Osteoblast (primary cell): Measurements from ENCODE around the gene SLC7A6OS. TPM values are rescaled to one million over a fixed set of nuclear protein-coding genes. Genes with fewer than 3 reads are reported as not detected.

Experiments
- DNase-seq: peaks from one replicate; pipeline ENCODE4 v3.0.0; 2011; ENCODE audit warnings: low spot score, mixed read lengths; ENCODE audit not compliant: insufficient read length; ENCODE audit errors: missing footprints
- H2AFZ ChIP-seq: 2 replicates; pipeline ENCODE4 v1.6.0; 2011; ENCODE audit warnings: mild to moderate bottlenecking, low read length
- H3K27ac ChIP-seq: 2 replicates; pipeline ENCODE4 v1.5.1; 2011; ENCODE audit warnings: mild to moderate bottlenecking, low read depth, low read length, moderate library complexity
- H3K27me3 ChIP-seq: 2 replicates; pipeline ENCODE4 v1.6.0; 2012; ENCODE audit warnings: mild to moderate bottlenecking, control low read depth, inconsistent platforms, low read length, moderate library complexity; ENCODE audit not compliant: insufficient read depth
- H3K36me3 ChIP-seq: 2 replicates; pipeline ENCODE4 v1.5.1; 2011; ENCODE audit warnings: mild to moderate bottlenecking, low read length, control low read depth, moderate library complexity; ENCODE audit not compliant: insufficient read depth
- H3K4me1 ChIP-seq: 2 replicates; pipeline ENCODE4 v1.5.1; 2011; ENCODE audit warnings: mild to moderate bottlenecking, low read length, control low read depth, moderate library complexity; ENCODE audit not compliant: insufficient read depth
- H3K4me2 ChIP-seq: 2 replicates; pipeline ENCODE4 v1.6.0; 2011; ENCODE audit warnings: mild to moderate bottlenecking, low read length; ENCODE audit not compliant: insufficient read depth
- H3K4me3 ChIP-seq: fragments of 200-600 bp; sonication (generic); 3 replicates; pipeline ENCODE4 v1.5.1; 2012; ENCODE audit warnings: mild to moderate bottlenecking, low read length, inconsistent platforms; ENCODE audit not compliant: insufficient read depth
- H3K79me2 ChIP-seq: 2 replicates; pipeline ENCODE4 v1.6.0; 2012; ENCODE audit warnings: mild to moderate bottlenecking, low read length, control low read depth, inconsistent platforms; ENCODE audit not compliant: insufficient read depth
- H3K9me3 ChIP-seq: 2 replicates; pipeline ENCODE4 v1.5.1; 2011; ENCODE audit warnings: low read depth, low read length, control low read depth
- H4K20me1 ChIP-seq: 2 replicates; pipeline ENCODE4 v1.6.0; 2012; ENCODE audit warnings: mild to moderate bottlenecking, low read length, control low read depth; ENCODE audit not compliant: insufficient read depth
- CTCF ChIP-seq: IDR thresholded peaks from 2 replicates; pipeline ENCODE4 v1.5.1; 2011; ENCODE audit warnings: mild to moderate bottlenecking, low read depth, low read length, moderate library complexity; ENCODE audit errors: extremely low read depth
- total RNA-seq: library from RNA; depleted of rRNA; stranded (reverse); fragments of >200 nt; gene quantifications from 2 replicates; pipeline ENCODE4 v1.2.3, GENCODE V29; 2012

SLC7A6OS gene
- total RNA-seq, 1 donor, result 12.3 TPM

- Histone ChIP-seq H3K36me3 (peaks cover 48% of the 10 kb centered on the region), H3K9me3 (no peaks in the 10 kb centered on the region), H4K20me1 (peaks cover 4% of the 10 kb centered on the region), H3K27ac (no peak overlapping the region), H3K4me3 (no peak overlapping the region), H3K79me2 (no peaks in the 10 kb centered on the region), H3K4me2 (no peak overlapping the region), H2AFZ (no peak overlapping the region), H3K4me1 (no peaks in the 10 kb centered on the region), H3K27me3 (no peaks in the 10 kb centered on the region)
- DNase-seq, result no peak
- TF ChIP-seq CTCF, result no peak
Observed at GRCh38 chr16:68346892-68347480, 36.2 kb upstream of the SLC7A6OS start.

GRCh38 chr16:68345958-68346635, 35.4 kb upstream of the SLC7A6OS start:
- no peak for TF ChIP-seq CTCF
- Histone ChIP-seq H3K79me2 (no peaks in the 10 kb centered on the region), H3K9me3 (no peaks in the 10 kb centered on the region), H4K20me1 (no peaks in the 10 kb centered on the region), H3K27ac (no peak overlapping the region), H3K4me2 (no peak overlapping the region), H3K27me3 (no peaks in the 10 kb centered on the region), H3K4me1 (no peaks in the 10 kb centered on the region), H2AFZ (no peak overlapping the region), H3K36me3 (peaks cover 47% of the 10 kb centered on the region), H3K4me3 (no peak overlapping the region)
- DNase-seq, result no peak

- TF ChIP-seq CTCF, result no peak
- no peaks in the 10 kb centered on the region for H4K20me1 ChIP-seq
- H2AFZ ChIP-seq, result no peak overlapping the region
- H3K9me3 ChIP-seq, result peaks cover 2% of the 10 kb centered on the region
- H3K4me2 ChIP-seq, result no peak overlapping the region
- DNase-seq, result no peak
- no peaks in the 10 kb centered on the region for H3K27me3 ChIP-seq
- H3K27ac ChIP-seq, result no peak overlapping the region
- H3K4me1 ChIP-seq, result no peaks in the 10 kb centered on the region
- peaks cover 48% of the 10 kb centered on the region for H3K36me3 ChIP-seq
- no peak overlapping the region for H3K4me3 ChIP-seq
- H3K79me2 ChIP-seq, result no peaks in the 10 kb centered on the region
Observed at GRCh38 chr16:68345351-68345810, 34.6 kb upstream of the SLC7A6OS start.

- Histone ChIP-seq H3K4me3 (no peak overlapping the region), H3K36me3 (peaks cover 52% of the 10 kb centered on the region), H3K79me2 (no peaks in the 10 kb centered on the region), H4K20me1 (no peaks in the 10 kb centered on the region), H3K27me3 (no peaks in the 10 kb centered on the region), H3K27ac (no peak overlapping the region), H3K9me3 (peaks cover 2% of the 10 kb centered on the region), H3K4me1 (no peaks in the 10 kb centered on the region), H3K4me2 (no peak overlapping the region), H2AFZ (no peak overlapping the region)
- DNase-seq, result no peak
- TF ChIP-seq CTCF, result no peak
Observed at GRCh38 chr16:68344252-68344651, 33.5 kb upstream of the SLC7A6OS start.
